NB4 (cell line): ENCODE measurements around the gene RBM25.
"Not testable (repeated sequence)": the region's sequence is repeated elsewhere in the genome, so short reads cannot be mapped to it uniquely, and the experiment has no call there.

Source experiments
- DNase-seq: peaks from one replicate; pipeline ENCODE4 v3.0.0; 2010; ENCODE audit warnings: low read depth
- H3K4me3 ChIP-seq: one replicate; pipeline ENCODE4 v1.5.1; 2011; ENCODE audit warnings: mild to moderate bottlenecking, low read depth, low read length, moderate library complexity
- MYC ChIP-seq: IDR thresholded peaks from 2 replicates; pipeline ENCODE4 v1.6.1; 2011; ENCODE audit warnings: low read depth, low read length
- POLR2A ChIP-seq: IDR thresholded peaks from 2 replicates; pipeline ENCODE4 v1.6.1; 2011; ENCODE audit warnings: mild to moderate bottlenecking; ENCODE audit not compliant: insufficient read length; ENCODE audit errors: extremely low read depth
- TF ChIP-seq, protein P1 (sequence below): IDR thresholded peaks from 2 replicates; pipeline ENCODE4 v1.6.1; 2011; ENCODE audit warnings: low read depth, low read length
- TF ChIP-seq, protein P2 (sequence below): IDR thresholded peaks from one replicate; pipeline ENCODE4 v1.5.1; 2012; ENCODE audit warnings: low read depth, low read length

RBM25 gene

GRCh38 chr14:73168691-73169090 is 110.4 kb downstream of the RBM25 start:
- DNase-seq = no peak
- no peak overlapping the region for H3K4me3 ChIP-seq
- TF ChIP-seq, protein P1, sequence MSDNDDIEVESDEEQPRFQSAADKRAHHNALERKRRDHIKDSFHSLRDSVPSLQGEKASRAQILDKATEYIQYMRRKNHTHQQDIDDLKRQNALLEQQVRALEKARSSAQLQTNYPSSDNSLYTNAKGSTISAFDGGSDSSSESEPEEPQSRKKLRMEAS = no peak
- TF ChIP-seq, protein P2, sequence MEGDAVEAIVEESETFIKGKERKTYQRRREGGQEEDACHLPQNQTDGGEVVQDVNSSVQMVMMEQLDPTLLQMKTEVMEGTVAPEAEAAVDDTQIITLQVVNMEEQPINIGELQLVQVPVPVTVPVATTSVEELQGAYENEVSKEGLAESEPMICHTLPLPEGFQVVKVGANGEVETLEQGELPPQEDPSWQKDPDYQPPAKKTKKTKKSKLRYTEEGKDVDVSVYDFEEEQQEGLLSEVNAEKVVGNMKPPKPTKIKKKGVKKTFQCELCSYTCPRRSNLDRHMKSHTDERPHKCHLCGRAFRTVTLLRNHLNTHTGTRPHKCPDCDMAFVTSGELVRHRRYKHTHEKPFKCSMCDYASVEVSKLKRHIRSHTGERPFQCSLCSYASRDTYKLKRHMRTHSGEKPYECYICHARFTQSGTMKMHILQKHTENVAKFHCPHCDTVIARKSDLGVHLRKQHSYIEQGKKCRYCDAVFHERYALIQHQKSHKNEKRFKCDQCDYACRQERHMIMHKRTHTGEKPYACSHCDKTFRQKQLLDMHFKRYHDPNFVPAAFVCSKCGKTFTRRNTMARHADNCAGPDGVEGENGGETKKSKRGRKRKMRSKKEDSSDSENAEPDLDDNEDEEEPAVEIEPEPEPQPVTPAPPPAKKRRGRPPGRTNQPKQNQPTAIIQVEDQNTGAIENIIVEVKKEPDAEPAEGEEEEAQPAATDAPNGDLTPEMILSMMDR = no peak
- TF ChIP-seq POLR2A = no peak
- TF ChIP-seq MYC = no peak

DNA sequence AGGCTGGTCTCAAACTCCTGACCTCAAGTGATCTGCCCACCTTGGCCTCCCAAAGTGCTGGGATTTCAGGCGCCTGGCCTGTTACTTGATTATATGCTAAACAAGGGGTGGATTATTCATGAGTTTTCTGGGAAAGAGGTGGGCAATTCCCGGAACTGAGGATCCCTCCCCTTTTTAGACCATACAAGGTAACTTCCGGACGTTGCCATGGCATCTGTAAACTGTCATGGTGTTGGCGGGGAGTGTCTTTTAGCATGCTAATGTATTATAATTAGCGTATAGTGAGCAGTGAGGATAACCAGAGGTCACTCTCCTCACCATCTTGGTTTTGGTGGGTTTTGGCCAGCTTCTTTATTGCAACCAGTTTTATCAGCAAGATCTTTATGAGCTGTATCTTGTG is 111.5 kb downstream of the RBM25 start:
- not testable (repeated sequence) for DNase-seq

GRCh38 chr14:73170686-73171085 is 112.4 kb downstream of the RBM25 start:
- H3K4me3 ChIP-seq = no peak overlapping the region
- TF ChIP-seq POLR2A (no peak), MYC (no peak)
- TF ChIP-seq, protein P1 = no peak
- TF ChIP-seq, protein P2 = no peak
- DNase-seq = no peak

More for the DNA sequence above, 111.5 kb downstream of the RBM25 start:
- not testable (repeated sequence) for H3K4me3 ChIP-seq

GRCh38 chr14:73172500-73172899 is 114.2 kb downstream of the RBM25 start:
- H3K4me3 ChIP-seq = no peak overlapping the region

DNA sequence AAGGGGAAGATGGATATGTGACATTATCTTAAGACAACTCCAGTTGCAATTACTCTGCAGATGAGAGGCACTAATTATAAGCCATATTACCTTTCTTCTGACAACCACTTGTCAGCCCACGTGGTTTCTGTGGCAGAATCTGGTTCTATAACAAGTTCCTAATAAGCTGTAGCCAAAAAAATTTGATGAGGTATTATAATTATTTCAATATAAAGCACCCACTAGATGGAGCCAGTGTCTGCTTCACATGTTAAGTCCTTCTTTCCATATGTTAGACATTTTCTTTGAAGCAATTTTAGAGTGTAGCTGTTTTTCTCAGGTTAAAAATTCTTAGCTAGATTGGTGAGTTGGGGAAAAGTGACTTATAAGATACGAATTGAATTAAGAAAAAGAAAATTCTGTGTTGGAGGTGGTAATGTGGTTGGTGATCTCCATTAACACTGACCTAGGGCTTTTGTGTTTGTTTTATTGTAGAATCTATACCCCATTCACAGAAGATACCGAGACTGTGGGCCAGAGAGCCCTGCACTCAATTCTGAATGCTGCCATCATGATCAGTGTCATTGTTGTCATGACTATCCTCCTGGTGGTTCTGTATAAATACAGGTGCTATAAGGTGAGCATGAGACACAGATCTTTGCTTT is 114.9 kb downstream of the RBM25 start:
- TF ChIP-seq, protein P2 = peak; percentile 6
- TF ChIP-seq, protein P1 = no peak; the same call in 1 of the 2 replicates
- no peak overlapping the region for H3K4me3 ChIP-seq
- DNase-seq = peak; percentile 59

More at GRCh38 chr14:73172500-73172899, 114.2 kb downstream of the RBM25 start:
- no peak for DNase-seq
- no peak for TF ChIP-seq MYC
- no peak for TF ChIP-seq POLR2A
- TF ChIP-seq, protein P2 = no peak
- TF ChIP-seq, protein P1 = no peak
